Gastroesophageal sphincter (tissue), 4 donors: ENCODE results near the gene TMEM221. TPM values are rescaled to one million over a fixed set of nuclear protein-coding genes. Genes with fewer than 3 reads are reported as not detected.

Experiments
- ATAC-seq: fragments of 150-250 bp; one replicate; pipeline ENCODE4 v1.9.1; 2016; ENCODE audit warnings: mild to moderate bottlenecking, moderate library complexity
- H3K27ac ChIP-seq, 4 donors: fragments of 200-600 bp; sonication (generic) in 3 of 4; 1 replicate in 3 of 4; 2 replicates in 1 of 4; pipeline ENCODE4 v1.5.1; 2016 to 2019
- H3K27me3 ChIP-seq: fragments of 200-600 bp; sonication (generic); one replicate; pipeline ENCODE4 v1.5.1; 2019
- H3K36me3 ChIP-seq, 2 donors: fragments of 200-600 bp; sonication (generic); one replicate each; pipeline ENCODE4 v1.5.1; 2019; ENCODE audit warnings: control low read depth in 1 of 2
- H3K4me1 ChIP-seq, 3 donors: fragments of 200-600 bp; sonication (generic); 1 replicate in 2 of 3; 2 replicates in 1 of 3; pipeline ENCODE4 v1.5.1; 2016 to 2019; ENCODE audit warnings: control low read depth in 2 of 3
- H3K4me3 ChIP-seq, 2 donors: fragments of 200-600 bp; sonication (generic); one replicate each; pipeline ENCODE4 v1.5.1; 2019; ENCODE audit warnings: mild to moderate bottlenecking in 1 of 2, moderate library complexity in 1 of 2
- H3K9me3 ChIP-seq, 3 donors: fragments of 200-600 bp; sonication (generic); one replicate each; pipeline ENCODE4 v1.5.1; 2017 to 2019; ENCODE audit warnings: control low read depth in 2 of 3
- CTCF ChIP-seq, 4 experiments: fragments of 200-600 bp in 2 of 4; fragments of 450-650 bp in 2 of 4; sonication (generic) in 1 of 4; IDR thresholded peaks; one replicate each; pipeline ENCODE4 v1.5.1; 2017 to 2019; ENCODE audit warnings: antibody characterized with exemption in 4 of 4, mild to moderate bottlenecking in 2 of 4, moderate library complexity in 2 of 4
- EP300 ChIP-seq: sonication (generic); formaldehyde crosslinking; IDR thresholded peaks from one replicate; pipeline ENCODE4 v1.6.1; 2017; ENCODE audit warnings: antibody characterized with exemption, mild to moderate bottlenecking
- POLR2A ChIP-seq, 2 donors: fragments of 450-650 bp; IDR thresholded peaks; one replicate each; pipeline ENCODE4 v1.6.1; 2017; ENCODE audit warnings: antibody characterized with exemption in 2 of 2, mild to moderate bottlenecking in 2 of 2, moderate library complexity in 1 of 2
- POLR2AphosphoS5 ChIP-seq: sonication (generic); formaldehyde crosslinking; IDR thresholded peaks from one replicate; pipeline ENCODE4 v1.6.1; 2017; ENCODE audit warnings: antibody characterized with exemption
- WGBS, 2 donors: methylation state at CpG; one replicate each; pipeline ENCODE4 v1.1.5; 2018; ENCODE audit warnings: low coverage in 1 of 2; 5-methylcytosine and 5-hydroxymethylcytosine counted together
- total RNA-seq, 4 donors: library from RNA; depleted of rRNA; stranded (reverse); fragments of >200 nt; gene quantifications; one replicate each; pipeline ENCODE4 v1.1.0, GENCODE V29; 2016

The TMEM221 gene
- total RNA-seq, 4 donors from 2014 or later = 0.46 to 1.3 TPM; not detected in 2

- Histone ChIP-seq H3K4me1 (peaks cover 0 to 15% (median 0%) of the 10 kb centered on the region in 3 donors), H3K9me3 (no peaks in the 10 kb centered on the region), H3K4me3 (no peak overlapping the region), H3K36me3 (no peaks in the 10 kb centered on the region), H3K27ac (no peak overlapping the region), H3K27me3 (no peaks in the 10 kb centered on the region)
- ATAC-seq = no peak
- WGBS, 2 donors = 96 to 100% methylated on average over 1 of the region's 1 CpG
- no peak for TF ChIP-seq POLR2A (IDR thresholded peaks at IDR 0.05)
- no peak for TF ChIP-seq CTCF (IDR thresholded peaks at IDR 0.05)
- no peak for TF ChIP-seq EP300
- TF ChIP-seq POLR2AphosphoS5 = no peak
Observed at GRCh38 chr19:17445526-17446165, 2.8 kb downstream of the TMEM221 start.

GRCh38 chr19:17441241-17442021, 7.0 kb downstream of the TMEM221 start:
- TF ChIP-seq CTCF (IDR thresholded peaks at IDR 0.05) (peak in 2 of 4 experiments; percentile 15 to 49), POLR2AphosphoS5 (no peak)
- Histone ChIP-seq H3K4me3 (no peak overlapping the region), H3K27ac (peak overlapping the region in 1 of 4 donors; percentile 15), H3K27me3 (no peaks in the 10 kb centered on the region), H3K9me3 (no peaks in the 10 kb centered on the region), H3K36me3 (peaks cover 0 to under 1% of the 10 kb centered on the region in 2 donors), H3K4me1 (no peaks in the 10 kb centered on the region)
- WGBS, 2 donors = 32 to 45% methylated on average over 7 of the region's 8 CpGs
- ATAC-seq = peak; percentile 53

- no peak for TF ChIP-seq EP300
- no peak for TF ChIP-seq POLR2AphosphoS5
- no peak for TF ChIP-seq POLR2A (IDR thresholded peaks at IDR 0.05)
- no peak for TF ChIP-seq CTCF (IDR thresholded peaks at IDR 0.05)
- H3K9me3 ChIP-seq = no peaks in the 10 kb centered on the region
- H3K4me1 ChIP-seq = no peaks in the 10 kb centered on the region
- no peak overlapping the region for H3K4me3 ChIP-seq
- no peaks in the 10 kb centered on the region for H3K27me3 ChIP-seq
- no peak overlapping the region for H3K27ac ChIP-seq
- ATAC-seq = no peak
- WGBS, 2 donors = 70 to 72% methylated on average over 2 to 3 of the region's 7 CpGs
- H3K36me3 ChIP-seq = peaks cover 0 to 10% of the 10 kb centered on the region in 2 donors
Observed at GRCh38 chr19:17436874-17437267, 11.6 kb downstream of the TMEM221 start.

- TF ChIP-seq POLR2A (IDR thresholded peaks at IDR 0.05) (no peak), EP300 (no peak), POLR2AphosphoS5 (no peak), CTCF (IDR thresholded peaks at IDR 0.05) (no peak)
- no peaks in the 10 kb centered on the region for H3K9me3 ChIP-seq
- H3K36me3 ChIP-seq = peaks cover 0 to 10% of the 10 kb centered on the region in 2 donors
- H3K27me3 ChIP-seq = no peaks in the 10 kb centered on the region
- WGBS, 2 donors = 98 to 100% methylated on average over 1 to 11 of the region's 25 CpGs
- no peak overlapping the region for H3K27ac ChIP-seq
- ATAC-seq = no peak
- H3K4me1 ChIP-seq = no peaks in the 10 kb centered on the region
- no peak overlapping the region for H3K4me3 ChIP-seq
Observed at GRCh38 chr19:17436094-17436873, 12.2 kb downstream of the TMEM221 start.
